ENCODE measurements around the gene CDH4. TPM values are rescaled to one million over a fixed set of nuclear protein-coding genes. Genes with fewer than 3 reads are reported as not detected.

CDH4 gene
- total RNA-seq, 6 donors from 2014 or later = 0.20 to 1.0 (median 0.40) TPM; not detected in 1

DNA sequence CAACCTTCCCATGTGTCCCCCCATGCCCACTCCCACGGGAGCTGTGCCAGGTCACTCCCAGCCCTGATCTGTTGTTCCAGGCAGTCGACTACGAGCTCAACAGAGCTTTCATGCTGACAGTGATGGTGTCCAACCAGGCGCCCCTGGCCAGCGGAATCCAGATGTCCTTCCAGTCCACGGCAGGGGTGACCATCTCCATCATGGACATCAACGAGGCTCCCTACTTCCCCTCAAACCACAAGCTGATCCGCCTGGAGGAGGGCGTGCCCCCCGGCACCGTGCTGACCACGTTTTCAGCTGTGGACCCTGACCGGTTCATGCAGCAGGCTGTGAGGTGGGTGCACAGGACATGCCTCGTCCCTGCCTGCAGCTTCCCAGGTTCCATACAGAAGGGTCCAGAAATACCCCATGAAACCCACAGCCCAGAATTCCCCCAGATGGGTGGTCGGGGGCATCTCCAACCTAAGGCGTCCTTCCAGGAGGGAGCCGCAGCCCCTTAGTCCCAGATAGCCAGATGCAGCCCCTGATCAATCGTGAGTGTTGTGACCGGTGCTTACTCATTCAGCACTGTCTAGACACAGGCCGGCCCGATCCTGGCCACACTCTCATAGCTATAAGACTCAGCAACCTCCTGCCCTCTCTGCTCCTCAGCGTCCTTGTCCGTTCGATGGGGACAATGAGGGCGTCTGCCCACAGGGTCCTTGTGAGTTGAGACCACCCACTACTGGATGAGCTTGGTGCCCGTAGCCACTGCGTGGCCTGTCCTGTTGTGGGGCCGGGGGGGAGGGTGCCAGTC lies 671.5 kb downstream of the CDH4 start:
- WGBS, 2 donors = 80 to 92% methylated on average over 4 to 28 of the region's 28 CpGs
- Histone ChIP-seq H3K9me3 (no peaks in the 10 kb centered on the region), H3K36me3 (no peaks in the 10 kb centered on the region), H3K4me3 (no peak overlapping the region), H3K27me3 (peaks cover 0 to 4% (median 0%) of the 10 kb centered on the region in 4 donors), H3K4me1 (no peaks in the 10 kb centered on the region), H3K27ac (no peak overlapping the region)
- peak in 1 of 2 donors; percentile 59 for DNase-seq
- TF ChIP-seq EP300 (IDR thresholded peaks at IDR 0.05) = no peak
- ATAC-seq (ENCODE audit: low FRiP score in 2 of 2) = no peak

DNA sequence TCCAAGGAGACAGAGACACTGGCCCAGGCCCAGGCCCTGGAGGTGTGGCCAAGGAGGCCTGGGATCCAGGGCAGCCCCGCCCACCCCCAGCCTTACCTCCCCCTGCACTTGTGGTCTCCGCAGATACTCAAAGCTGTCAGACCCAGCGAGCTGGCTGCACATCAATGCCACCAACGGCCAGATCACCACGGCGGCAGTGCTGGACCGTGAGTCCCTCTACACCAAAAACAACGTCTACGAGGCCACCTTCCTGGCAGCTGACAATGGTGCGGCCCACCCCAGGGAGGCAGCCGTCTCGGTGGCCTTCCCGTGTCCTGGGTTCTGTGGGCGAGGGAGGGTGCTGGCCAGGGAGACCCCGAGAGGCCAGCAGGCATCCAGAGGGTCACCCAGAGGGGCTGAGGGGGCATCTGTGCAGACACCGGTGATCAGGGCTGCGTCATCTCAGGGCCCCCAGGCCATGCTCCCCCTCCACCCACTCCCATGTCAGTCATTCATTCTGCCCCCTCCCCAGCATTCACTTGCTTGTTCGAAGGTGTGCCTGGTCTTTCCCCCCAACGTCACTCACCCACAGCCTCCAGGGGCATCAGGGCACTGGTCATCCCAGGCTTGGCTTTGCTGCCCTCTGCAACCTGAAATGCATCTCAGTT lies 672.3 kb downstream of the CDH4 start:
- no peaks in the 10 kb centered on the region for H3K9me3 ChIP-seq
- WGBS, 2 donors = 75 to 84% methylated on average over 8 to 11 of the region's 19 CpGs
- H3K4me1 ChIP-seq = no peaks in the 10 kb centered on the region
- peak in 1 of 2 donors; percentile 45 for DNase-seq
- H3K27ac ChIP-seq = no peak overlapping the region
- H3K36me3 ChIP-seq = no peaks in the 10 kb centered on the region
- H3K27me3 ChIP-seq = peaks cover 0 to 4% (median 0%) of the 10 kb centered on the region in 4 donors
- no peak overlapping the region for H3K4me3 ChIP-seq
- ATAC-seq (ENCODE audit: low FRiP score in 2 of 2) = no peak
- TF ChIP-seq CTCF (IDR thresholded peaks at IDR 0.05) (no peak), POLR2AphosphoS5 (IDR thresholded peaks at IDR 0.05) (no peak), EP300 (IDR thresholded peaks at IDR 0.05) (no peak), POLR2A (IDR thresholded peaks at IDR 0.05) (no peak)

DNA sequence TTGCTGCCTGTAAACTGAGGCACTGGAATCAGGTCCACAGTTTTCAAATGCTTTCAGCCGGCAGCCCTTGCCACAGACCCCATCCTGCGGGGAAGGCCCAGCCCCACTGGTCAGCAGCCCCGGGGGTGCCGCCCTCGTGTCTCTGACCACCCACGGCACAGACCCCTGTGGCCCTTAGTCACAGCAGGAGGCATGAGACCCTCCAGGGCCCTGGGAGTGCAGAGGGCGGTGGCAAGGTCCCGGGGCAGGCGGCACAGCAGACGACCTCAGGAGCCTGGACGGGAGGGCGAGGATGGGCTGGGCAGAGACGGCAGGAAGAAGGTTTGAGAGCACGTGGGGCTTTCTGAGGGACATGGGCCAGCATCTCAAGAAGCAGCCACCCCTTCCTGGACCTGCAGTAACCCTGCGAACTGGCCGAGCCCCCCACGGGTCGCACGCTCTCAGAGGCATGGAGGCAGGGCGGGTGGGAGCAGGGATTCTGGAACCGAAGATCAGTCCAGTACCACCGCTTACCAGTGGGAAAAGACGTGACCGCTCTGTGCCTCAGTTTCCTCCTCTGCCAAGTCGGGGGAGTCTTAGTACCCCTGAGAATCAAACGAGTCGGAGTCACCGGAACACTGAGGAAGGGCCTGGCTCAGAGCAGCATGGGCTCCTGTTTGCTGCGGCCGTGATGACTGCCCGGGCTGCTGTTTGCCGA lies 672.9 kb downstream of the CDH4 start:
- no peaks in the 10 kb centered on the region for H3K36me3 ChIP-seq
- peaks cover 0 to 4% (median 0%) of the 10 kb centered on the region in 4 donors for H3K27me3 ChIP-seq
- 87 to 90% methylated on average over 19 to 32 of the region's 32 CpGs for WGBS, 2 donors
- H3K4me3 ChIP-seq = no peak overlapping the region
- no peaks in the 10 kb centered on the region for H3K4me1 ChIP-seq
- no peak for TF ChIP-seq CTCF (IDR thresholded peaks at IDR 0.05)
- no peak for TF ChIP-seq POLR2AphosphoS5 (IDR thresholded peaks at IDR 0.05)
- no peak for TF ChIP-seq POLR2A (IDR thresholded peaks at IDR 0.05)
- no peak for TF ChIP-seq EP300 (IDR thresholded peaks at IDR 0.05)
- DNase-seq (peak in 1 of 2 donors; percentile 72), ATAC-seq (ENCODE audit: low FRiP score in 2 of 2) (no peak)
- H3K27ac ChIP-seq = no peak overlapping the region
- no peaks in the 10 kb centered on the region for H3K9me3 ChIP-seq

- no peaks in the 10 kb centered on the region for H3K4me1 ChIP-seq
- 75 to 83% methylated on average over 11 to 20 of the region's 21 CpGs for WGBS, 2 donors
- TF ChIP-seq EP300 (IDR thresholded peaks at IDR 0.05) = no peak
- no peak for TF ChIP-seq POLR2A (IDR thresholded peaks at IDR 0.05)
- TF ChIP-seq POLR2AphosphoS5 (IDR thresholded peaks at IDR 0.05) = no peak
- TF ChIP-seq CTCF (IDR thresholded peaks at IDR 0.05) = no peak
- H3K36me3 ChIP-seq = no peaks in the 10 kb centered on the region
- no peaks in the 10 kb centered on the region for H3K9me3 ChIP-seq
- ATAC-seq (ENCODE audit: low FRiP score in 2 of 2) (peak in 1 of 2 donors; percentile 75), DNase-seq (peak in 1 of 2 donors; percentile 45)
- no peak overlapping the region for H3K27ac ChIP-seq
- H3K27me3 ChIP-seq = peaks cover 0 to 4% (median 0%) of the 10 kb centered on the region in 4 donors
- no peak overlapping the region for H3K4me3 ChIP-seq
Measured at GRCh38 chr20:61925555-61926252, 673.6 kb downstream of the CDH4 start.

Measured in upper lobe of left lung (tissue), 6 donors.